IMR-90 (cell line): ENCODE data around the gene TECPR2. TPM values are rescaled to one million over a fixed set of nuclear protein-coding genes. Genes with fewer than 3 reads are reported as not detected.

Experiments used
- ATAC-seq: fragments of 200-7000 bp; cut with Tn5 transposase; 2 replicates; pipeline ENCODE4 v1.9.1; 2020; ENCODE audit warnings: low read depth, mild to moderate bottlenecking, moderate library complexity
- BruUV-seq: library from RNA; stranded (reverse); fragments of 400-500 nt; replicated peaks from 2 replicates; lab custom pipeline; 2021; lab: Mats Ljungman, UMichigan
- CTCF ChIA-PET: fragments of 300-600 bp; formaldehyde crosslinking; extraction: SDS; loops from one replicate; lab custom pipeline; 2021; ENCODE audit warnings: antibody characterized with exemption; lab: Yijun Ruan, JAX
- POLR2A ChIA-PET: fragments of 300-600 bp; sonication (Branson Sonifier 250); formaldehyde crosslinking; loops from one replicate; lab custom pipeline; 2022; ENCODE audit warnings: antibody characterized with exemption; ENCODE audit not compliant: unreplicated experiment; lab: Charles Lee
- DNase-seq: peaks from one replicate; pipeline ENCODE4 v3.0.0; 2013
- H2AFZ ChIP-seq: replicated peaks from 2 replicates; pipeline ENCODE3; 2013; ENCODE audit warnings: low read length, mild to moderate bottlenecking; ENCODE audit not compliant: poor library complexity
- H2AK5ac ChIP-seq: 2 replicates; pipeline ENCODE4 v1.6.1; 2013; ENCODE audit warnings: low read depth, low read length, inconsistent platforms
- H2AK9ac ChIP-seq: replicated peaks from 2 replicates; pipeline ENCODE3; 2013; ENCODE audit warnings: mild to moderate bottlenecking, low read depth, low read length, moderate library complexity; ENCODE audit not compliant: poor library complexity
- H2BK120ac ChIP-seq: 2 replicates; pipeline ENCODE4 v1.6.1; 2013; ENCODE audit warnings: low read depth, low read length, inconsistent platforms
- H2BK15ac ChIP-seq: 3 replicates; pipeline ENCODE4 v1.6.1; 2013; ENCODE audit warnings: low read depth, low read length, inconsistent platforms
- H2BK20ac ChIP-seq: 2 replicates; pipeline ENCODE4 v1.6.1; 2013; ENCODE audit warnings: low read depth, mild to moderate bottlenecking, inconsistent platforms, low read length, moderate library complexity
- H2BK5ac ChIP-seq: 2 replicates; pipeline ENCODE4 v1.6.1; 2013; ENCODE audit warnings: mild to moderate bottlenecking, low read depth, low read length, inconsistent platforms; ENCODE audit not compliant: poor library complexity, severe bottlenecking
- H3K14ac ChIP-seq: replicated peaks from 2 replicates; pipeline ENCODE4 v1.6.1; 2013; ENCODE audit warnings: low read depth, low read length, inconsistent platforms
- H3K18ac ChIP-seq: 2 replicates; pipeline ENCODE4 v1.6.1; 2013; ENCODE audit warnings: low read depth, low read length, control low read depth
- H3K23ac ChIP-seq: 2 replicates; pipeline ENCODE4 v1.6.1; 2013; ENCODE audit warnings: low read depth, low read length, inconsistent platforms
- H3K27ac ChIP-seq: 2 replicates; pipeline ENCODE4 v1.5.1; 2013; ENCODE audit warnings: mild to moderate bottlenecking, control low read depth, low read length; ENCODE audit not compliant: insufficient read depth
- H3K27me3 ChIP-seq: 2 replicates; pipeline ENCODE4 v1.6.1; 2013; ENCODE audit warnings: low read length; ENCODE audit not compliant: control insufficient read depth, insufficient read depth
- H3K36me3 ChIP-seq: 2 replicates; pipeline ENCODE4 v1.6.1; 2013; ENCODE audit warnings: low read length, mixed read lengths; ENCODE audit not compliant: control insufficient read depth, insufficient read depth
- H3K4ac ChIP-seq: 2 replicates; pipeline ENCODE4 v1.6.1; 2013; ENCODE audit warnings: low read depth, low read length, inconsistent platforms
- H3K4me1 ChIP-seq: 2 replicates; pipeline ENCODE4 v1.6.1; 2013; ENCODE audit warnings: low read length, mixed read lengths; ENCODE audit not compliant: control insufficient read depth, insufficient read depth
- H3K4me2 ChIP-seq: 2 replicates; pipeline ENCODE4 v1.6.1; 2013; ENCODE audit warnings: low read depth, mild to moderate bottlenecking, control low read depth, low read length, moderate library complexity
- H3K4me3 ChIP-seq: 2 replicates; pipeline ENCODE4 v1.5.1; 2013; ENCODE audit warnings: low read depth, mild to moderate bottlenecking, control low read depth, low read length, moderate library complexity; ENCODE audit not compliant: insufficient read depth
- H3K56ac ChIP-seq: 2 replicates; pipeline ENCODE4 v1.6.1; 2013; ENCODE audit warnings: low read length, inconsistent platforms; ENCODE audit not compliant: insufficient read depth; ENCODE audit errors: extremely low read depth
- H3K79me1 ChIP-seq, 2 experiments: 2 replicates each; pipeline ENCODE4 v1.6.1; 2013; ENCODE audit warnings: low read length in 2 of 2, inconsistent platforms in 1 of 2, low read depth in 1 of 2
- H3K9ac ChIP-seq: 2 replicates; pipeline ENCODE4 v1.6.1; 2013; ENCODE audit warnings: low read depth, low read length, control low read depth
- H3K9me1 ChIP-seq: 2 replicates; pipeline ENCODE4 v1.6.1; 2013; ENCODE audit warnings: low read length, inconsistent platforms; ENCODE audit not compliant: insufficient read depth
- H3K9me3 ChIP-seq: 2 replicates; pipeline ENCODE4 v1.6.1; 2013; ENCODE audit warnings: low read length; ENCODE audit not compliant: control insufficient read depth, insufficient read depth
- H4K20me1 ChIP-seq: 2 replicates; pipeline ENCODE4 v1.6.1; 2013; ENCODE audit warnings: low read length, inconsistent platforms; ENCODE audit not compliant: insufficient read depth
- H4K5ac ChIP-seq: 2 replicates; pipeline ENCODE4 v1.6.1; 2013; ENCODE audit warnings: mild to moderate bottlenecking, low read depth, low read length, control low read depth
- H4K8ac ChIP-seq, 2 experiments: 2 replicates each; pipeline ENCODE4 v1.6.1; 2013; ENCODE audit warnings: low read depth in 2 of 2, low read length in 2 of 2, control low read depth in 1 of 2, inconsistent platforms in 1 of 2
- H4K91ac ChIP-seq: 2 replicates; pipeline ENCODE4 v1.6.1; 2013; ENCODE audit warnings: low read depth, low read length, inconsistent platforms; ENCODE audit not compliant: insufficient read depth
- BHLHE40 ChIP-seq: fragments of 150-350 bp; IDR thresholded peaks from 2 replicates; pipeline ENCODE4 v1.6.1; 2016; ENCODE audit warnings: mild to moderate bottlenecking, low read depth, low read length
- CEBPB ChIP-seq: IDR thresholded peaks from 2 replicates; pipeline ENCODE4 v1.6.1; 2012; ENCODE audit warnings: low read depth, low read length, improper control_type of control experiment
- CHD1 ChIP-seq: IDR thresholded peaks from 2 replicates; pipeline ENCODE4 v1.6.1; 2012; ENCODE audit warnings: low read depth, low read length, improper control_type of control experiment
- ELK1 ChIP-seq: fragments of 150-350 bp; IDR thresholded peaks from 2 replicates; pipeline ENCODE4 v1.6.1; 2016; ENCODE audit warnings: low read depth, mild to moderate bottlenecking, low read length, moderate library complexity, borderline replicate concordance
- FOS ChIP-seq: fragments of 150-350 bp; IDR thresholded peaks from 2 replicates; pipeline ENCODE4 v1.6.1; 2016; ENCODE audit warnings: low read depth, low read length
- MAFK ChIP-seq: IDR thresholded peaks from 2 replicates; pipeline ENCODE4 v1.6.1; 2012; ENCODE audit warnings: low read depth, low read length, improper control_type of control experiment
- MXI1 ChIP-seq: IDR thresholded peaks from 2 replicates; pipeline ENCODE4 v1.6.1; 2012; ENCODE audit warnings: low read depth, mild to moderate bottlenecking, low read length, moderate library complexity, borderline replicate concordance
- NFE2L2 ChIP-seq: fragments of 150-350 bp; IDR thresholded peaks from 2 replicates; pipeline ENCODE4 v1.6.1; 2016; ENCODE audit warnings: low read depth, mild to moderate bottlenecking, low read length
- POLR2A ChIP-seq: IDR thresholded peaks from 2 replicates; pipeline ENCODE4 v1.6.1; 2012; ENCODE audit warnings: mild to moderate bottlenecking, low read depth, low read length
- RAD21 ChIP-seq: IDR thresholded peaks from 2 replicates; pipeline ENCODE4 v1.6.1; 2012; ENCODE audit warnings: low read length, improper control_type of control experiment
- RFX5 ChIP-seq: IDR thresholded peaks from 2 replicates; pipeline ENCODE4 v1.8.0; 2012; ENCODE audit warnings: low read depth, mild to moderate bottlenecking, low read length, moderate library complexity
- SMC3 ChIP-seq: fragments of 150-350 bp; IDR thresholded peaks from 2 replicates; pipeline ENCODE4 v1.6.1; 2016; ENCODE audit warnings: low read depth, mild to moderate bottlenecking, antibody characterized with exemption, low read length, moderate library complexity
- WGBS, 2 experiments: methylation state at CpG; one replicate each; pipeline versions ENCODE4 v1.1.5 to v1.1.7; 2013; ENCODE audit warnings: missing lambda C conversion rate in 2 of 2; ENCODE audit not compliant: insufficient read length in 1 of 2; ENCODE audit errors: extremely low coverage in 2 of 2; 5-methylcytosine and 5-hydroxymethylcytosine counted together
- dilution Hi-C: fragments of 300-500 bp; cut with HindIII; formaldehyde crosslinking; loops from one replicate; pipeline ENCODE4 v1.14.3; 2018; ENCODE audit warnings: low sequenced_read_pairs; ENCODE audit not compliant: unreplicated experiment
- in situ Hi-C: fragments of 300-500 bp; cut with MboI; formaldehyde crosslinking; loops from 3 replicates; pipeline ENCODE4 v1.14.3; 2019; ENCODE audit warnings: low sequenced_read_pairs, inconsistent platforms, mixed read lengths
- intact Hi-C: fragments of 100-400 bp; cut with micrococcal nuclease; formaldehyde crosslinking; loops from 2 replicates; pipeline ENCODE4 v1.10.0; 2022
- polyA plus RNA-seq, 3 experiments: library from polyadenylated mRNA; depleted of rRNA; stranded (reverse); fragments of >200 nt; gene quantifications; 2 replicates each; pipeline ENCODE4 v1.2.3, GENCODE V29; 2012; ENCODE audit warnings: low replicate concordance in 1 of 3
- total RNA-seq: library from RNA; depleted of rRNA; stranded (reverse); fragments of >200 nt; gene quantifications from 2 replicates; pipeline ENCODE4 v1.2.3, GENCODE V29; 2012
- TF ChIP-seq, protein P1 (sequence below): fragments of 150-350 bp; IDR thresholded peaks from 2 replicates; pipeline ENCODE4 v1.6.1; 2017; ENCODE audit warnings: mild to moderate bottlenecking, antibody characterized with exemption, low read length, low read depth

Gene TECPR2
- total and polyA plus RNA-seq, 2 of the 4 experiments (the other 2 are of a cell fraction): 9.5 to 11.7 TPM

GRCh38 chr14:102356280-102356679 lies 6.5 kb upstream of the TECPR2 start:
- Histone ChIP-seq H3K14ac (no peak overlapping the region), H3K4ac (no peak overlapping the region), H3K56ac (no peak overlapping the region), H4K91ac (no peak overlapping the region), H3K27me3 (no peaks in the 10 kb centered on the region), H3K9me3 (no peaks in the 10 kb centered on the region), H2AFZ (no peak overlapping the region), H3K79me1 (peaks cover 21 to 24% of the 10 kb centered on the region in 2 experiments), H3K36me3 (peaks cover 35% of the 10 kb centered on the region), H2BK20ac (no peak overlapping the region), H3K9me1 (peaks cover 14% of the 10 kb centered on the region), H3K18ac (no peak overlapping the region), H3K4me2 (no peak overlapping the region), H3K9ac (no peak overlapping the region), H2AK5ac (no peak overlapping the region), H4K8ac (no peak overlapping the region), H2AK9ac (no peak overlapping the region), H4K5ac (no peak overlapping the region), H2BK5ac (no peak overlapping the region), H2BK15ac (no peak overlapping the region), H3K27ac (no peak overlapping the region), H3K23ac (no peak overlapping the region), H2BK120ac (no peak overlapping the region), H3K4me3 (no peak overlapping the region), H3K4me1 (no peaks in the 10 kb centered on the region), H4K20me1 (no peaks in the 10 kb centered on the region; the same call in 1 of the 2 replicates)
- intact Hi-C loops (no loop called here), in situ Hi-C loops (no loop called here), dilution Hi-C loops (no loop called here)
- ATAC-seq (no peak), DNase-seq (no peak)
- POLR2A ChIA-PET: no interaction called here
- TF ChIP-seq CEBPB (no peak), MXI1 (no peak), RFX5 (no peak), CHD1 (no peak), MAFK (no peak), POLR2A (no peak), ELK1 (no peak), BHLHE40 (no peak), FOS (no peak), NFE2L2 (no peak), RAD21 (no peak), SMC3 (no peak)
- TF ChIP-seq, protein P1, sequence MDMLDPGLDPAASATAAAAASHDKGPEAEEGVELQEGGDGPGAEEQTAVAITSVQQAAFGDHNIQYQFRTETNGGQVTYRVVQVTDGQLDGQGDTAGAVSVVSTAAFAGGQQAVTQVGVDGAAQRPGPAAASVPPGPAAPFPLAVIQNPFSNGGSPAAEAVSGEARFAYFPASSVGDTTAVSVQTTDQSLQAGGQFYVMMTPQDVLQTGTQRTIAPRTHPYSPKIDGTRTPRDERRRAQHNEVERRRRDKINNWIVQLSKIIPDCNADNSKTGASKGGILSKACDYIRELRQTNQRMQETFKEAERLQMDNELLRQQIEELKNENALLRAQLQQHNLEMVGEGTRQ: no peak
- no TSS peak for BruUV-seq
- CTCF ChIA-PET: no interaction called here
- no CpG with 5 or more reads among the region's 3 CpGs for WGBS, 2 experiments
